Astrocyte of the hippocampus (primary cell): ENCODE measurements around the gene CCN2.

ENCODE experiments used
- DNase-seq: peaks from one replicate; pipeline ENCODE4 v3.0.0; 2011; ENCODE audit warnings: low read depth, low spot score

Gene CCN2

GRCh38 chr6:131967948-131968347, 16.8 kb upstream of the CCN2 start:
- DNase-seq = no peak

GRCh38 chr6:131966443-131966842, 15.3 kb upstream of the CCN2 start:
- peak; percentile 71 for DNase-seq

- DNase-seq = no peak
These were observed 11.9 kb upstream of the CCN2 start for GRCh38 chr6:131963063-131963462.

- no peak for DNase-seq
These were observed 9.4 kb upstream of the CCN2 start for GRCh38 chr6:131960371-131961133.

- no peak for DNase-seq
These were observed 7.6 kb upstream of the CCN2 start for GRCh38 chr6:131958542-131959470.

GRCh38 chr6:131958095-131958494, 6.9 kb upstream of the CCN2 start:
- DNase-seq = no peak

GRCh38 chr6:131955876-131956275, 4.7 kb upstream of the CCN2 start:
- no peak for DNase-seq

- no peak for DNase-seq
These were observed 4.0 kb upstream of the CCN2 start for GRCh38 chr6:131955192-131955591.

GRCh38 chr6:131954775-131955107, 3.6 kb upstream of the CCN2 start:
- peak; percentile 97 for DNase-seq

- peak; percentile 74 for DNase-seq
These were observed 3.0 kb upstream of the CCN2 start for GRCh38 chr6:131954059-131954774.

- no peak for DNase-seq
These were observed 1.8 kb upstream of the CCN2 start for GRCh38 chr6:131952886-131953509.

GRCh38 chr6:131951576-131952230, 531 bp upstream of the CCN2 start:
- peak; percentile 58 for DNase-seq

GRCh38 chr6:131949909-131950766, 1.0 kb downstream of the CCN2 start:
- peak; percentile 95 for DNase-seq

GRCh38 chr6:131949620-131949908, 1.6 kb downstream of the CCN2 start:
- DNase-seq = no peak

GRCh38 chr6:131948692-131949619, 2.2 kb downstream of the CCN2 start:
- peak; percentile 90 for DNase-seq

GRCh38 chr6:131947986-131948661, 3.0 kb downstream of the CCN2 start:
- peak; percentile 78 for DNase-seq

- peak; percentile 85 for DNase-seq
These were observed 3.9 kb downstream of the CCN2 start for GRCh38 chr6:131946992-131947955.
